Inflammatory macrophage treated with lipopolysaccharide for 1 hour (primary cell): ENCODE data around the gene CXCL5.
"Not testable (repeated sequence)": the region's sequence is repeated elsewhere in the genome, so short reads cannot be mapped to it uniquely, and the experiment has no call there.

Experiments used
- DNase-seq, 2 donors: peaks; one replicate each; pipeline ENCODE4 v3.0.0-alpha.2; 2020 to 2022

Gene CXCL5

GRCh38 chr4:73967866-73968265 is 30.6 kb downstream of the CXCL5 start:
- DNase-seq = no peak

GRCh38 chr4:73964862-73965611 is 33.4 kb downstream of the CXCL5 start:
- DNase-seq = no peak

GRCh38 chr4:73962724-73963123 is 35.8 kb downstream of the CXCL5 start:
- no peak for DNase-seq

GRCh38 chr4:73959041-73959440 is 39.4 kb downstream of the CXCL5 start:
- DNase-seq = not testable (repeated sequence)

GRCh38 chr4:73952352-73952751 is 46.1 kb downstream of the CXCL5 start:
- DNase-seq = no peak

- DNase-seq = not testable (repeated sequence)
These were observed 48.0 kb downstream of the CXCL5 start for GRCh38 chr4:73950376-73950920.

- no peak for DNase-seq
These were observed 49.3 kb downstream of the CXCL5 start for GRCh38 chr4:73948990-73949706.

- peak; percentile 63 to 67 for DNase-seq
These were observed 50.2 kb downstream of the CXCL5 start for GRCh38 chr4:73948291-73948690.

- no peak for DNase-seq
These were observed 51.1 kb downstream of the CXCL5 start for GRCh38 chr4:73947239-73947985.

GRCh38 chr4:73945674-73946449 is 52.6 kb downstream of the CXCL5 start:
- no peak for DNase-seq
